AG09319 (cell line): ENCODE results near the gene BCR.

Source experiments
- DNase-seq: peaks from one replicate; pipeline ENCODE4 v3.0.0-alpha.2; 2010; ENCODE audit warnings: low read depth; ENCODE audit errors: extremely low read depth
- CTCF ChIP-seq: IDR thresholded peaks from 2 replicates; pipeline ENCODE4 v1.5.1; 2011; ENCODE audit warnings: low read depth, mild to moderate bottlenecking, inconsistent platforms, low read length, moderate library complexity

The BCR gene

GRCh38 chr22:23144932-23145877, 35.1 kb upstream of the BCR start, which contains the start of gene RAB36:
TSS of gene RAB36 (plus strand) at chr22:23145477. CDS start at chr22:23146617, 1,140 bp downstream.
- peak; percentile 96 for DNase-seq
- TF ChIP-seq CTCF = no peak

- no peak for DNase-seq
- TF ChIP-seq CTCF = no peak
Observed at GRCh38 chr22:23145878-23146470, 34.3 kb upstream of the BCR start.

GRCh38 chr22:23146478-23147205, 33.7 kb upstream of the BCR start:
- TF ChIP-seq CTCF = no peak
- DNase-seq = no peak

GRCh38 chr22:23147617-23148387, 32.5 kb upstream of the BCR start:
- DNase-seq = no peak
- TF ChIP-seq CTCF = no peak

GRCh38 chr22:23149743-23150238, 30.5 kb upstream of the BCR start:
- no peak for DNase-seq
- no peak for TF ChIP-seq CTCF

GRCh38 chr22:23150762-23151161, 29.5 kb upstream of the BCR start:
- TF ChIP-seq CTCF = no peak
- no peak for DNase-seq
